Breast epithelium (tissue), 4 donors: Measurements from ENCODE around the gene FOLR2. TPM values are rescaled to one million over a fixed set of nuclear protein-coding genes. Genes with fewer than 3 reads are reported as not detected.
A peak's percentile ranks its signal among the peaks of the same experiment; 100 is the strongest.

Experiments used
- DNase-seq, 2 donors: peaks; one replicate each; pipeline ENCODE4 v3.0.0-alpha.2; 2019; ENCODE audit warnings: low spot score in 2 of 2
- H3K27ac ChIP-seq, 2 donors: fragments of 200-600 bp; sonication (generic) in 1 of 2; one replicate each; pipeline ENCODE4 v1.5.1; 2016 to 2019; ENCODE audit warnings: mild to moderate bottlenecking in 1 of 2
- H3K27me3 ChIP-seq, 2 donors: fragments of 200-600 bp; sonication (generic) in 1 of 2; one replicate each; pipeline versions ENCODE4 v1.5.1 to v1.6.0; 2017 to 2019; ENCODE audit warnings: control low read depth in 1 of 2, mild to moderate bottlenecking in 1 of 2
- H3K36me3 ChIP-seq: fragments of 200-600 bp; one replicate; pipeline ENCODE4 v1.5.1; 2019
- H3K4me1 ChIP-seq, 2 donors: fragments of 200-600 bp; sonication (generic); one replicate each; pipeline ENCODE4 v1.5.1; 2016 to 2019; ENCODE audit warnings: control low read depth in 1 of 2
- H3K4me3 ChIP-seq, 3 donors: fragments of 200-600 bp; sonication (generic); 1 replicate in 2 of 3; 2 replicates in 1 of 3; pipeline ENCODE4 v1.5.1; 2016 to 2019; ENCODE audit warnings: mild to moderate bottlenecking in 3 of 3, moderate library complexity in 2 of 3
- H3K9me3 ChIP-seq, 2 donors: fragments of 200-600 bp; sonication (generic) in 1 of 2; one replicate each; pipeline ENCODE4 v1.5.1; 2016 to 2019; ENCODE audit warnings: control low read depth in 1 of 2
- CTCF ChIP-seq, 3 donors: fragments of 450-650 bp; IDR thresholded peaks; one replicate each; pipeline ENCODE4 v1.5.1; 2016 to 2017; ENCODE audit warnings: antibody characterized with exemption in 3 of 3, mild to moderate bottlenecking in 3 of 3, moderate library complexity in 3 of 3
- POLR2A ChIP-seq: fragments of 450-650 bp; IDR thresholded peaks from one replicate; pipeline ENCODE4 v1.6.1; 2016; ENCODE audit warnings: antibody characterized with exemption, mild to moderate bottlenecking, moderate library complexity
- POLR2AphosphoS5 ChIP-seq, 3 donors: sonication (generic); formaldehyde crosslinking; IDR thresholded peaks; one replicate each; pipeline ENCODE4 v1.6.1; 2017; ENCODE audit warnings: antibody characterized with exemption in 3 of 3
- intact Hi-C: fragments of 100-400 bp; cut with DNase I; formaldehyde crosslinking; loops from one replicate; pipeline ENCODE4 v1.15.1; 2023; ENCODE audit warnings: low total_unique reads
- total RNA-seq, 3 donors: library from RNA; depleted of rRNA; stranded (reverse); fragments of >200 nt; gene quantifications; one replicate each; pipeline ENCODE4 v1.1.0, GENCODE V29; 2016

FOLR2 gene
- total RNA-seq, 3 donors from 2014 or later, result 5.2 to 143 (median 16.7) TPM

- H3K27me3 ChIP-seq, result peaks cover 6 to 29% of the 10 kb centered on the region in 2 donors
Observed at GRCh38 chr11:72243173-72244059, 26.8 kb downstream of the FOLR2 start.

GRCh38 chr11:72244060-72244360, 27.4 kb downstream of the FOLR2 start, which contains the start of gene PHOX2A:
Gene PHOX2A, minus strand, starts transcription at chr11:72244176. Its CDS starts 172 bp downstream, at chr11:72244004.
- Histone ChIP-seq H3K36me3 (no peaks in the 10 kb centered on the region), H3K4me3 (peak within 1 kb of the TSS in 2 of 3 donors; percentile 45 to 57), H3K27me3 (peaks cover 6 to 29% of the 10 kb centered on the region in 2 donors), H3K9me3 (no peaks in the 10 kb centered on the region), H3K4me1 (peaks cover 0 to 15% of the 10 kb centered on the region in 2 donors), H3K27ac (no peak within 1 kb of the TSS)
- TF ChIP-seq CTCF (IDR thresholded peaks at IDR 0.05) (no peak), POLR2A (no peak), POLR2AphosphoS5 (IDR thresholded peaks at IDR 0.05) (no peak)
- intact Hi-C loops, result loop anchor here (10.0 kb wide), 1 partner anchor 219 kb away; no protein-coding TSS in a partner anchor
- DNase-seq, result no peak

More at GRCh38 chr11:72243173-72244059, 26.8 kb downstream of the FOLR2 start:
- intact Hi-C loops, result loop anchor here (10.0 kb wide), 1 partner anchor 219 kb away; no protein-coding TSS in a partner anchor
- TF ChIP-seq POLR2AphosphoS5 (IDR thresholded peaks at IDR 0.05) (no peak), CTCF (IDR thresholded peaks at IDR 0.05) (no peak), POLR2A (no peak)
- Histone ChIP-seq H3K4me3 (peak overlapping the region in 2 of 3 donors; percentile 45 to 57), H3K36me3 (no peaks in the 10 kb centered on the region), H3K27ac (no peak overlapping the region), H3K4me1 (peaks cover 0 to 15% of the 10 kb centered on the region in 2 donors), H3K9me3 (no peaks in the 10 kb centered on the region)
- DNase-seq, result peak in 1 of 2 donors; percentile 38

GRCh38 chr11:72244361-72245262, 28.0 kb downstream of the FOLR2 start:
- intact Hi-C loops, result loop anchor here (10.0 kb wide), 1 partner anchor 220 kb away; no protein-coding TSS in a partner anchor
- peaks cover 6 to 29% of the 10 kb centered on the region in 2 donors for H3K27me3 ChIP-seq
- H3K36me3 ChIP-seq, result no peaks in the 10 kb centered on the region

GRCh38 chr11:72245263-72245816, 28.7 kb downstream of the FOLR2 start:
- no peak overlapping the region for H3K27ac ChIP-seq
- no peaks in the 10 kb centered on the region for H3K9me3 ChIP-seq
- no peak for DNase-seq
- H3K4me3 ChIP-seq, result no peak overlapping the region
- intact Hi-C loops, result loop anchor here (10.0 kb wide), 1 partner anchor 221 kb away; no protein-coding TSS in a partner anchor
- H3K36me3 ChIP-seq, result no peaks in the 10 kb centered on the region
- peaks cover 0 to 6% of the 10 kb centered on the region in 2 donors for H3K4me1 ChIP-seq
- H3K27me3 ChIP-seq, result peaks cover 6 to 29% of the 10 kb centered on the region in 2 donors
- no peak for TF ChIP-seq POLR2A
- TF ChIP-seq CTCF (IDR thresholded peaks at IDR 0.05), result no peak
- no peak for TF ChIP-seq POLR2AphosphoS5 (IDR thresholded peaks at IDR 0.05)

More at GRCh38 chr11:72244361-72245262, 28.0 kb downstream of the FOLR2 start:
- Histone ChIP-seq H3K9me3 (no peaks in the 10 kb centered on the region), H3K27ac (no peak overlapping the region), H3K4me3 (peak overlapping the region in 2 of 3 donors; percentile 45 to 57), H3K4me1 (peaks cover 0 to 13% of the 10 kb centered on the region in 2 donors)
- TF ChIP-seq POLR2A (no peak), CTCF (IDR thresholded peaks at IDR 0.05) (no peak), POLR2AphosphoS5 (IDR thresholded peaks at IDR 0.05) (no peak)
- no peak for DNase-seq
